CD4-positive, alpha-beta T cell (primary cell): Measurements from ENCODE around the gene CPN2. TPM values are rescaled to one million over a fixed set of nuclear protein-coding genes. Genes with fewer than 3 reads are reported as not detected.

Experiments
- ATAC-seq: fragments of 200-7000 bp; cut with Tn5 transposase; one replicate; pipeline ENCODE4 v1.10.0; 2022; ENCODE audit warnings: mild to moderate bottlenecking; ENCODE audit not compliant: poor library complexity
- CTCF ChIA-PET: fragments of 350-600 bp; sonication (Branson Sonifier 250); formaldehyde crosslinking; loops from one replicate; lab custom pipeline; 2021; ENCODE audit warnings: antibody characterized with exemption, inconsistent platforms; lab: Charles Lee
- POLR2A ChIA-PET: fragments of 350-600 bp; sonication (Branson Sonifier 250); formaldehyde crosslinking; loops from one replicate; lab custom pipeline; 2021; ENCODE audit warnings: antibody characterized with exemption, inconsistent platforms; lab: Charles Lee
- DNase-seq, 14 experiments: peaks; one replicate each; pipeline ENCODE4 v3.0.0-alpha.2; 2013 to 2020; ENCODE audit warnings: mixed read lengths in 2 of 14
- H3K27ac ChIP-seq, 2 donors: one replicate each; pipeline versions ENCODE4 v1.5.1 to v1.7.0; 2013; ENCODE audit warnings: low read length in 2 of 2, low read depth in 1 of 2, mild to moderate bottlenecking in 1 of 2
- H3K27me3 ChIP-seq, 2 experiments: 1 replicate in 1 of 2; 2 replicates in 1 of 2; pipeline versions ENCODE4 v1.6.1 to v1.7.0; 2013; ENCODE audit warnings: low read length in 2 of 2, control low read depth in 1 of 2, mild to moderate bottlenecking in 1 of 2, moderate library complexity in 1 of 2; ENCODE audit not compliant: insufficient read depth in 2 of 2, control insufficient read depth in 1 of 2
- H3K36me3 ChIP-seq: one replicate; pipeline ENCODE4 v1.6.1; 2013; ENCODE audit warnings: low read length, control low read depth; ENCODE audit not compliant: insufficient read depth
- H3K4me1 ChIP-seq: one replicate; pipeline ENCODE4 v1.6.1; 2013; ENCODE audit warnings: low read length, control low read depth; ENCODE audit not compliant: insufficient read depth
- H3K4me3 ChIP-seq: one replicate; pipeline ENCODE4 v1.5.1; 2013; ENCODE audit warnings: mild to moderate bottlenecking, low read length, moderate library complexity
- H3K9me3 ChIP-seq, 2 experiments: 1 replicate in 1 of 2; 2 replicates in 1 of 2; pipeline versions ENCODE4 v1.6.1 to v1.7.0; 2013; ENCODE audit warnings: low read length in 2 of 2, mild to moderate bottlenecking in 2 of 2, control low read depth in 1 of 2, moderate library complexity in 1 of 2; ENCODE audit not compliant: control insufficient read depth in 1 of 2, insufficient read depth in 1 of 2
- H3K27ac Mint-ChIP-seq: one replicate; pipeline ENCODE4 v1.8.0; 2020; ENCODE audit warnings: mixed read lengths
- H3K27me3 Mint-ChIP-seq: one replicate; pipeline ENCODE4 v1.8.0; 2021; ENCODE audit warnings: mixed read lengths
- H3K36me3 Mint-ChIP-seq: one replicate; pipeline ENCODE4 v1.8.0; 2021; ENCODE audit warnings: low read depth, mixed read lengths
- H3K4me1 Mint-ChIP-seq: one replicate; pipeline ENCODE4 v1.8.0; 2021; ENCODE audit warnings: low read depth, mixed read lengths
- H3K4me3 Mint-ChIP-seq: one replicate; pipeline ENCODE4 v1.8.0; 2020; ENCODE audit warnings: mild to moderate bottlenecking, mixed read lengths
- H3K9me3 Mint-ChIP-seq: one replicate; pipeline ENCODE4 v1.8.0; 2020; ENCODE audit warnings: mixed read lengths
- CTCF ChIP-seq: fragments of 200-600 bp; IDR thresholded peaks from one replicate; pipeline ENCODE4 v1.8.0; 2022; ENCODE audit warnings: antibody characterized with exemption, mild to moderate bottlenecking
- intact Hi-C, 2 experiments: fragments of 100-400 bp; cut with DNase I in 1 of 2; cut with micrococcal nuclease in 1 of 2; formaldehyde crosslinking; loops; one replicate each; pipeline versions ENCODE4 v1.15.1 to v1.9.0; 2023 to 2025; cut with DNase I, micrococcal nuclease
- polyA plus RNA-seq, 2 donors: library from polyadenylated mRNA; unstranded; fragments of 120-200 nt; gene quantifications; one replicate each; pipeline ENCODE4 v1.2.1, GENCODE V29; 2013
- total RNA-seq, 174 experiments: library from RNA in 2 of 174; stranded (reverse) in 2 of 174; gene quantifications; one replicate each; pipeline ENCODE4 v1.2.3 and lab custom pipeline; 2021 to 2026

CPN2 gene, protein sequence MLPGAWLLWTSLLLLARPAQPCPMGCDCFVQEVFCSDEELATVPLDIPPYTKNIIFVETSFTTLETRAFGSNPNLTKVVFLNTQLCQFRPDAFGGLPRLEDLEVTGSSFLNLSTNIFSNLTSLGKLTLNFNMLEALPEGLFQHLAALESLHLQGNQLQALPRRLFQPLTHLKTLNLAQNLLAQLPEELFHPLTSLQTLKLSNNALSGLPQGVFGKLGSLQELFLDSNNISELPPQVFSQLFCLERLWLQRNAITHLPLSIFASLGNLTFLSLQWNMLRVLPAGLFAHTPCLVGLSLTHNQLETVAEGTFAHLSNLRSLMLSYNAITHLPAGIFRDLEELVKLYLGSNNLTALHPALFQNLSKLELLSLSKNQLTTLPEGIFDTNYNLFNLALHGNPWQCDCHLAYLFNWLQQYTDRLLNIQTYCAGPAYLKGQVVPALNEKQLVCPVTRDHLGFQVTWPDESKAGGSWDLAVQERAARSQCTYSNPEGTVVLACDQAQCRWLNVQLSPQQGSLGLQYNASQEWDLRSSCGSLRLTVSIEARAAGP
- total RNA-seq (not detected), total RNA-seq (lab: John Stamatoyannopoulos, UW) (0 to 0.24 (median 0) reads per million in 172 experiments)
- polyA plus RNA-seq (2013, experiment 1 of 2), result not detected
- polyA plus RNA-seq (2013, experiment 2 of 2), result not detected

DNA sequence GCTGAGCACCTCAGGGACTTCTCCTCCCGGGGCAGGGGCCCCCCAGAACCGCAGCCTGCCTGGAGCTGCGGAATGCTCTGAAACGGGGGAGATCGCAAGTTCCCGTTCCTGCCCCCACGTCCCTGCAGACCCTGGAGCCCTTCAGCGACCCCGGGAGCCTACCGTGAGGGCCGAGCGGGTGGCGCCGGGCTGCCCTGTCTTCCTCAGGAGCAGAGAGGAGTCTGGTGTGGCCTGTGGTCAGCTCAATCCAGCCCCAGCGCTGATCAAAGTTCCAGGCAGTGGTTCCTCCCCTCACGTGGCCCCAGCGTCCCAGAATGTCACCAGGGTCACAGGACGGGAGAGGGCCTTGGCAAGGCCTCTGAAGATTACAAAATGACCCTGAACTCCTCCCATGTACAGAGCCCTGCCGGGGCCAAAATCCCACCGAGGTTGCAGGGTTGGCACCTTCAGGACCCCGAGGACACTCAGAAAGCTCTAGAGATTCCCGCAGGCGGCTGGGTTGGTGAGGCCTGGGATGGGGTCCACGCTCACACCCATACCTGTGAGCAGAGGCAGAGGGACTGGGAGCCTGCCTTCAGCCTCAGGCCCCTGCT lies at the start of gene CPN2:
TSS of gene CPN2 (minus strand) at position 249 of the 593 bp plus-strand sequence. CDS start 8,626 bp downstream, outside the sequence.
- no peaks in the 10 kb centered on the region for H3K36me3 ChIP-seq
- no peak for ATAC-seq
- ChIA-PET POLR2A (no interaction called here), CTCF (no interaction called here)
- no peaks in the 10 kb centered on the region for H3K27me3 Mint-ChIP-seq
- intact Hi-C loops, result no loop called here
- H3K27ac ChIP-seq, result no peak within 1 kb of the TSS
- H3K4me3 Mint-ChIP-seq, result no peak within 1 kb of the TSS
- H3K9me3 Mint-ChIP-seq, result no peaks in the 10 kb centered on the region
- no peak for TF ChIP-seq CTCF
- H3K9me3 ChIP-seq, result no peaks in the 10 kb centered on the region
- no peaks in the 10 kb centered on the region for H3K27me3 ChIP-seq
- H3K27ac Mint-ChIP-seq, result no peak within 1 kb of the TSS
- no peak within 1 kb of the TSS for H3K4me3 ChIP-seq
- H3K4me1 ChIP-seq, result no peaks in the 10 kb centered on the region
- H3K4me1 Mint-ChIP-seq, result no peaks in the 10 kb centered on the region
- DNase-seq, result no peak
- H3K36me3 Mint-ChIP-seq, result no peaks in the 10 kb centered on the region

- Histone ChIP-seq H3K36me3 (no peaks in the 10 kb centered on the region), H3K4me1 (peaks cover 39% of the 10 kb centered on the region), H3K9me3 (no peaks in the 10 kb centered on the region), H3K4me3 (no peak overlapping the region), H3K27ac (no peak overlapping the region), H3K27me3 (peaks cover 0 to 10% of the 10 kb centered on the region in 2 experiments)
- no peak for DNase-seq
- ATAC-seq, result no peak
- H3K27ac Mint-ChIP-seq, result peak overlapping the region; percentile 94
- ChIA-PET POLR2A (interaction anchor here (0.7 to 4.3 kb wide), 2 partner anchors 7 to 77 kb away, joined by 4 to 29 read pairs; no protein-coding TSS in a partner anchor), CTCF (interaction anchor here (0.6 kb wide), 2 partner anchors 16 to 72 kb away, joined by 3 to 5 read pairs; no protein-coding TSS in a partner anchor)
- H3K9me3 Mint-ChIP-seq, result no peaks in the 10 kb centered on the region
- intact Hi-C loops, result loop anchor here (5.0 kb wide), 2 partner anchors 263 to 733 kb away; partner anchors contain the start of gene HES1 (in 1 of the 2)
- H3K4me3 Mint-ChIP-seq, result peak overlapping the region; percentile 86
- no peaks in the 10 kb centered on the region for H3K27me3 Mint-ChIP-seq
- peaks cover 58% of the 10 kb centered on the region for H3K4me1 Mint-ChIP-seq
- no peak for TF ChIP-seq CTCF
- H3K36me3 Mint-ChIP-seq, result peaks cover 1% of the 10 kb centered on the region
Observed at GRCh38 chr3:194399874-194400411, 48.8 kb upstream of the CPN2 start.

DNA sequence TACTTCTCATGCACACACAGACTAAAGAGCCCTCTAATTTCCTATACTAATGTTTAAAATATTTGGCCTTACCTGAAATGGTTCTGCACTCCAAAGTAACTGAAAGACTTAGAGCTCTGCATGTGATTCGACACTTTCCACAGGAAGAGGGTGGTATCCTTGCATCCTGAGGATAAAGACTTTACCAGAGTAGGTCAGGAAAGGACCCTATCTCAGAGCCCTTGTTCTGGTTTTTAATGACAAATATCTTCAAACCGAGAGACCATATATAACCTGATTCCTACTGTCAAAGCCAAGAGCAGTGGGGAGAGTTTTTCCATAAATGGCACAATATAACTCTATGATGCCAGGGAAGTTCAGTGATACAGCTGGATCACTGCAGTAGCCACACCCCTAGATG lies 48.0 kb upstream of the CPN2 start, which contains the start of gene GP5:
TSS of gene GP5 (minus strand) at position 101 of the 400 bp plus-strand sequence. CDS start 984 bp downstream, outside the sequence.
- peaks cover 0 to 10% of the 10 kb centered on the region in 2 experiments for H3K27me3 ChIP-seq
- TF ChIP-seq CTCF, result no peak
- peaks cover 39% of the 10 kb centered on the region for H3K4me1 ChIP-seq
- CTCF ChIA-PET, result interaction anchor here (0.6 to 1.6 kb wide), 3 partner anchors 17 to 73 kb away, joined by 3 to 8 read pairs (median 5); no protein-coding TSS in a partner anchor
- no peak for DNase-seq
- POLR2A ChIA-PET, result interaction anchor here (0.7 to 4.3 kb wide), 4 partner anchors 8 to 76 kb away, joined by 4 to 29 read pairs (median 8); no protein-coding TSS in a partner anchor
- ATAC-seq, result no peak
- H3K4me3 ChIP-seq, result peak within 1 kb of the TSS; percentile 63
- H3K4me3 Mint-ChIP-seq, result peak within 1 kb of the TSS; percentile 93
- peak within 1 kb of the TSS; percentile 94 for H3K27ac Mint-ChIP-seq
- peaks cover 7% of the 10 kb centered on the region for H3K36me3 Mint-ChIP-seq
- no peaks in the 10 kb centered on the region for H3K27me3 Mint-ChIP-seq
- H3K36me3 ChIP-seq, result no peaks in the 10 kb centered on the region
- peaks cover 57% of the 10 kb centered on the region for H3K4me1 Mint-ChIP-seq
- H3K9me3 ChIP-seq, result no peaks in the 10 kb centered on the region
- intact Hi-C loops, result loop anchor here in 1 of 2 experiments (5.0 kb wide), 1 partner anchor 262 kb away; the partner anchor contains the start of gene HES1
- H3K9me3 Mint-ChIP-seq, result no peaks in the 10 kb centered on the region
- no peak within 1 kb of the TSS for H3K27ac ChIP-seq
